SK-N-SH (cell line): Measurements from ENCODE around the gene KIF16B. TPM values are rescaled to one million over a fixed set of nuclear protein-coding genes. Genes with fewer than 3 reads are reported as not detected.

ENCODE experiments used
- CTCF ChIA-PET: fragments of 300-600, 350-600 bp; formaldehyde crosslinking; extraction: SDS; loops from one replicate; lab custom pipeline; 2021; lab: Yijun Ruan, JAX
- POLR2A ChIA-PET: fragments of 350-600 bp; sonication (Branson Sonifier 250); formaldehyde crosslinking; extraction: SDS; loops from one replicate; lab custom pipeline; 2020; ENCODE audit warnings: antibody characterized with exemption, inconsistent platforms; lab: Yijun Ruan, JAX
- DNase-seq: peaks from one replicate; pipeline ENCODE4 v3.0.0; 2012
- H2AFZ ChIP-seq: fragments of 200-600 bp; sonication (generic); 2 replicates; pipeline ENCODE4 v1.8.1; 2016; ENCODE audit warnings: antibody characterized with exemption, mild to moderate bottlenecking, low read depth
- H3F3A ChIP-seq: fragments of 200-600 bp; sonication (generic); replicated peaks from 2 replicates; pipeline ENCODE3; 2016; ENCODE audit warnings: antibody characterized with exemption, mild to moderate bottlenecking; ENCODE audit not compliant: insufficient read depth
- H3K27ac ChIP-seq, 2 experiments: fragments of 200-500 bp in 1 of 2; fragments of 200-600 bp in 1 of 2; sonication (Bioruptor generic) in 1 of 2; sonication (generic), shearing (Covaris generic) in 1 of 2; 2 replicates each; pipeline versions ENCODE4 v1.5.1 to v1.6.1; 2014 to 2016; ENCODE audit warnings: low read depth in 2 of 2, inconsistent platforms in 1 of 2, low read length in 1 of 2, mild to moderate bottlenecking in 1 of 2, mixed read lengths in 1 of 2
- H3K27me3 ChIP-seq: fragments of 200-600 bp; sonication (generic), shearing (Covaris generic); 2 replicates; pipeline ENCODE4 v1.6.1; 2016; ENCODE audit warnings: mixed run types; ENCODE audit not compliant: insufficient read depth
- H3K36me3 ChIP-seq, 2 experiments: fragments of 200-500 bp in 1 of 2; fragments of 200-600 bp in 1 of 2; sonication (Bioruptor generic) in 1 of 2; sonication (generic) in 1 of 2; replicated peaks in 1 of 2; 2 replicates each; pipeline versions ENCODE3 to v1.5.1; 2014 to 2016; ENCODE audit warnings: low read length in 1 of 2, mild to moderate bottlenecking in 1 of 2; ENCODE audit not compliant: insufficient read depth in 2 of 2, control insufficient read depth in 1 of 2
- H3K4me1 ChIP-seq, 2 experiments: fragments of 200-500 bp in 1 of 2; fragments of 200-600 bp in 1 of 2; sonication (Bioruptor generic) in 1 of 2; sonication (generic), shearing (Covaris generic) in 1 of 2; 2 replicates each; pipeline versions ENCODE4 v1.5.1 to v1.6.1; 2014 to 2016; ENCODE audit warnings: low read depth in 1 of 2, low read length in 1 of 2, mixed run types in 1 of 2; ENCODE audit not compliant: insufficient read depth in 2 of 2, control insufficient read depth in 1 of 2
- H3K4me2 ChIP-seq: fragments of 200-600 bp; sonication (generic), shearing (Covaris generic); 2 replicates; pipeline ENCODE4 v1.6.1; 2017; ENCODE audit warnings: mixed run types
- H3K4me3 ChIP-seq, 2 experiments: fragments of 200-500 bp in 1 of 2; fragments of 200-600 bp in 1 of 2; sonication (Bioruptor generic) in 1 of 2; sonication (generic), shearing (Covaris generic) in 1 of 2; 2 replicates each; pipeline versions ENCODE4 v1.5.1 to v1.8.1; 2014 to 2016; ENCODE audit warnings: low read depth in 2 of 2, inconsistent platforms in 1 of 2, low read length in 1 of 2, mild to moderate bottlenecking in 1 of 2, mixed read lengths in 1 of 2, moderate library complexity in 1 of 2
- H3K79me2 ChIP-seq: fragments of 200-600 bp; sonication (generic); 2 replicates; pipeline ENCODE4 v1.8.1; 2017; ENCODE audit warnings: mild to moderate bottlenecking; ENCODE audit not compliant: insufficient read depth
- H3K9ac ChIP-seq: fragments of 200-600 bp; sonication (generic); 2 replicates; pipeline ENCODE4 v1.6.1; 2017; ENCODE audit warnings: mixed run types
- H3K9me2 ChIP-seq: fragments of 200-600 bp; sonication (generic); 2 replicates; pipeline ENCODE4 v1.6.1; 2017; ENCODE audit warnings: mixed run types
- H3K9me3 ChIP-seq: fragments of 200-600 bp; sonication (generic); 2 replicates; pipeline ENCODE4 v1.6.1; 2017; ENCODE audit warnings: mixed run types, mild to moderate bottlenecking, moderate library complexity
- H4K20me1 ChIP-seq: fragments of 200-600 bp; sonication (generic); 2 replicates; pipeline ENCODE4 v1.6.1; 2017; ENCODE audit warnings: mild to moderate bottlenecking, mixed run types; ENCODE audit not compliant: insufficient read depth
- CHD2 ChIP-seq: fragments of 150-350 bp; IDR thresholded peaks from 2 replicates; pipeline ENCODE4 v1.6.1; 2018; ENCODE audit warnings: low read length; ENCODE audit not compliant: partially characterized antibody
- EP300 ChIP-seq, 2 experiments: IDR thresholded peaks; 2 replicates each; pipeline versions ENCODE4 v1.4.0 to v1.6.1; 2012; ENCODE audit warnings: borderline replicate concordance in 1 of 2, low read depth in 1 of 2, low read length in 1 of 2
- FOSL2 ChIP-seq: IDR thresholded peaks from 2 replicates; pipeline ENCODE4 v1.4.0; 2012; ENCODE audit warnings: low read depth, mild to moderate bottlenecking, moderate library complexity, borderline replicate concordance
- FOXJ3 ChIP-seq: sonication (generic); formaldehyde crosslinking; IDR thresholded peaks from 2 replicates; pipeline ENCODE4 v1.5.1; 2020; ENCODE audit warnings: mild to moderate bottlenecking, missing genetic modification reagents
- FOXM1 ChIP-seq: IDR thresholded peaks from 2 replicates; pipeline ENCODE4 v1.4.0; 2012; ENCODE audit warnings: low read depth, mild to moderate bottlenecking
- RCOR1 ChIP-seq: fragments of 150-350 bp; IDR thresholded peaks from 2 replicates; pipeline ENCODE4 v1.6.1; 2017; ENCODE audit warnings: antibody characterized with exemption, low read length
- RFX5 ChIP-seq: IDR thresholded peaks from 2 replicates; pipeline ENCODE4 v1.6.1; 2012; ENCODE audit warnings: mild to moderate bottlenecking, improper control_type of control experiment, low read length
- RXRA ChIP-seq: IDR thresholded peaks from 2 replicates; pipeline ENCODE4 v1.4.0; 2012; ENCODE audit warnings: low read depth, mild to moderate bottlenecking, borderline replicate concordance
- TEAD4 ChIP-seq: IDR thresholded peaks from 2 replicates; pipeline ENCODE4 v1.4.0; 2012; ENCODE audit warnings: mild to moderate bottlenecking, borderline replicate concordance; ENCODE audit not compliant: insufficient read depth
- WGBS: methylation state at CpG from one replicate; pipeline ENCODE4 v1.1.6; 2017; ENCODE audit warnings: low lambda C conversion rate; 5-methylcytosine and 5-hydroxymethylcytosine counted together
- polyA plus RNA-seq, 3 experiments: library from polyadenylated mRNA; depleted of rRNA; stranded (reverse); fragments of >200 nt; gene quantifications; 2 replicates each; pipeline ENCODE4 v1.2.3, GENCODE V29; 2012
- TF ChIP-seq, protein P1 (sequence below): IDR thresholded peaks from 2 replicates; pipeline ENCODE4 v1.4.0; 2012; ENCODE audit warnings: low read depth, borderline replicate concordance
- TF ChIP-seq, protein P2 (sequence below): fragments of 150-350 bp; IDR thresholded peaks from 2 replicates; pipeline ENCODE4 v1.6.1; 2016; ENCODE audit warnings: mild to moderate bottlenecking, low read depth, low read length
- TF ChIP-seq, protein P3 (sequence below): fragments of 150-350 bp; IDR thresholded peaks from 2 replicates; pipeline ENCODE4 v1.6.1; 2017; ENCODE audit warnings: antibody characterized with exemption, low read length, low read depth, borderline replicate concordance
- TF ChIP-seq, protein P4 (sequence below): IDR thresholded peaks from 2 replicates; pipeline ENCODE4; 2012
- TF ChIP-seq, protein P5 (sequence below): IDR thresholded peaks from 2 replicates; pipeline ENCODE4 v1.6.1; 2012; ENCODE audit warnings: mild to moderate bottlenecking, low read depth, low read length, moderate library complexity

Gene KIF16B
- polyA plus RNA-seq, 1 of the 3 experiments (the other 2 are of a cell fraction) = 3.3 TPM

DNA sequence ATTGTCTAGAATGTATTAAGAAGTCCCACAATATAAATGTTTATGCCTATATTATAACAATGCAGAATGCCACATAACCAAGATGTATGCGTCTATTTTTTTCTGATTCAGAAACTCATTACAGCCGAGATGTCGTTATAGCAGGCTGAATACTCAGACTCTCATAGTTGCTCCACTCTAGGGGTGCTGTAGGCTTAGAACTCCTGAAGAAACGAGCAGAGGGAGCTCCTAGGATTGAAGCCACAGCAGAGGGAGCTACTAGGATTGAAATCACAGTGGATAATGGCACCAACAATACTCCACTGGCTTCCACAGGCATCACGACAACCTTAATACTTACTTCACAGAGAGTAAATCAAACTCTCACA, 208.9 kb downstream of the KIF16B start:
- Histone ChIP-seq H2AFZ (no peak overlapping the region), H3K27me3 (no peaks in the 10 kb centered on the region), H3K4me2 (no peak overlapping the region), H3K9ac (no peak overlapping the region), H4K20me1 (no peaks in the 10 kb centered on the region), H3K79me2 (no peaks in the 10 kb centered on the region), H3K4me3 (no peak overlapping the region), H3K9me2 (no peaks in the 10 kb centered on the region), H3K27ac (peak overlapping the region in 1 of 2 experiments; percentile 73; a peak in 2 of 4 replicates), H3F3A (no peaks in the 10 kb centered on the region), H3K4me1 (peaks cover 0 to 11% of the 10 kb centered on the region in 2 experiments; a peak in 2 of 4 replicates), H3K9me3 (no peaks in the 10 kb centered on the region), H3K36me3 (peaks cover 0 to 4% of the 10 kb centered on the region in 2 experiments)
- 82% methylated on average over 5 of the region's 5 CpGs for WGBS
- TF ChIP-seq RCOR1 (no peak), RXRA (no peak), EP300 (IDR thresholded peaks at IDR 0.05; ENCODE audit: borderline replicate concordance in 1 of 2, low read depth in 1 of 2, low read length in 1 of 2) (no peak), FOXM1 (no peak)
- TF ChIP-seq, protein P1, sequence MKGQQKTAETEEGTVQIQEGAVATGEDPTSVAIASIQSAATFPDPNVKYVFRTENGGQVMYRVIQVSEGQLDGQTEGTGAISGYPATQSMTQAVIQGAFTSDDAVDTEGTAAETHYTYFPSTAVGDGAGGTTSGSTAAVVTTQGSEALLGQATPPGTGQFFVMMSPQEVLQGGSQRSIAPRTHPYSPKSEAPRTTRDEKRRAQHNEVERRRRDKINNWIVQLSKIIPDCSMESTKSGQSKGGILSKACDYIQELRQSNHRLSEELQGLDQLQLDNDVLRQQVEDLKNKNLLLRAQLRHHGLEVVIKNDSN = no peak
- TF ChIP-seq, protein P2, sequence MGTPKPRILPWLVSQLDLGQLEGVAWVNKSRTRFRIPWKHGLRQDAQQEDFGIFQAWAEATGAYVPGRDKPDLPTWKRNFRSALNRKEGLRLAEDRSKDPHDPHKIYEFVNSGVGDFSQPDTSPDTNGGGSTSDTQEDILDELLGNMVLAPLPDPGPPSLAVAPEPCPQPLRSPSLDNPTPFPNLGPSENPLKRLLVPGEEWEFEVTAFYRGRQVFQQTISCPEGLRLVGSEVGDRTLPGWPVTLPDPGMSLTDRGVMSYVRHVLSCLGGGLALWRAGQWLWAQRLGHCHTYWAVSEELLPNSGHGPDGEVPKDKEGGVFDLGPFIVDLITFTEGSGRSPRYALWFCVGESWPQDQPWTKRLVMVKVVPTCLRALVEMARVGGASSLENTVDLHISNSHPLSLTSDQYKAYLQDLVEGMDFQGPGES = no peak
- TF ChIP-seq, protein P3, sequence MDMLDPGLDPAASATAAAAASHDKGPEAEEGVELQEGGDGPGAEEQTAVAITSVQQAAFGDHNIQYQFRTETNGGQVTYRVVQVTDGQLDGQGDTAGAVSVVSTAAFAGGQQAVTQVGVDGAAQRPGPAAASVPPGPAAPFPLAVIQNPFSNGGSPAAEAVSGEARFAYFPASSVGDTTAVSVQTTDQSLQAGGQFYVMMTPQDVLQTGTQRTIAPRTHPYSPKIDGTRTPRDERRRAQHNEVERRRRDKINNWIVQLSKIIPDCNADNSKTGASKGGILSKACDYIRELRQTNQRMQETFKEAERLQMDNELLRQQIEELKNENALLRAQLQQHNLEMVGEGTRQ = no peak
- TF ChIP-seq, protein P4, sequence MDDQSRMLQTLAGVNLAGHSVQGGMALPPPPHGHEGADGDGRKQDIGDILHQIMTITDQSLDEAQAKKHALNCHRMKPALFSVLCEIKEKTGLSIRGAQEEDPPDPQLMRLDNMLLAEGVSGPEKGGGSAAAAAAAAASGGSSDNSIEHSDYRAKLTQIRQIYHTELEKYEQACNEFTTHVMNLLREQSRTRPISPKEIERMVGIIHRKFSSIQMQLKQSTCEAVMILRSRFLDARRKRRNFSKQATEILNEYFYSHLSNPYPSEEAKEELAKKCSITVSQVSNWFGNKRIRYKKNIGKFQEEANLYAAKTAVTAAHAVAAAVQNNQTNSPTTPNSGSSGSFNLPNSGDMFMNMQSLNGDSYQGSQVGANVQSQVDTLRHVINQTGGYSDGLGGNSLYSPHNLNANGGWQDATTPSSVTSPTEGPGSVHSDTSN = no peak
- CTCF ChIA-PET = interaction anchor here (1.0 to 1.1 kb wide), 2 partner anchors 16 to 30 kb away, joined by 3 read pairs; no protein-coding TSS in a partner anchor
- DNase-seq = no peak
- POLR2A ChIA-PET = no interaction called here

DNA sequence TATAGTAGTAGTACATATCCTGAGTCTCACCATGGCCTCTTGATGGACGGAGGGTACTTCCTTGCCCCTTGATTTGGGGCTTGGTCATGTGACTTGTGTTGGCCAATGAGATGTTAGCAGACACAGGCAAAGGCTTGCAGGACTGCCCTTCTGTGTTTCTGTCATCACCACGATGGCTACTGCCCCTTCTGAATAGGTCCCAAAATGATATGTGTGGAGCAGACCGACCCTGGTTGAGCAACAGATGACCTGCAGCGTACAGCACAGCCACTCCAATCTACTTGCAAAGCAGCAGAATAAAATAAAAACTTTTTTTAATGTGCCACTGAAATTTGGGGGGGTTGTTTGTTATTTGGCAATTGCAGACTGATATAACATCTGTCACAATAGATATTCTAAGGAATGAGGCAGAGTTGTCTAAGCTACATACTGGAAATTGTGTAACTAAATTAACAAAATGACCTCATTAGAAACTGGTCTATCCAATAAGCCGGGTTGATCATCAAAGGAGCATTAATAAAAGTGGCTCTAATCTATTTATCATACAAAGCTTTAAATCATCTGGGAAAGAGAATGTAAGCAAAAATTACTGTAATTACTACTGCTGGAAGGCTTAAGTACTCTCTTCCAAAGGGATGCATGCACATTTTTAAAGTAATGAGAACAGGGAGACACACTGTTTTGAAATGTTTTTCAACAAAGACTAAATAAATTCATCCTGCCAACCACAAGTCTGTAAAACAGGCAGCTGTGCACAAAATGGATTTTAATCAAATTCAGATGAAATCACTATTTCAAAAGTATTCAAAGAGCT, 209.5 kb downstream of the KIF16B start:
- Histone ChIP-seq H3K9me3 (no peaks in the 10 kb centered on the region), H4K20me1 (no peaks in the 10 kb centered on the region), H3K4me3 (no peak overlapping the region), H3F3A (no peaks in the 10 kb centered on the region), H3K27me3 (no peaks in the 10 kb centered on the region), H3K4me2 (no peak overlapping the region), H3K36me3 (peaks cover 0 to 2% of the 10 kb centered on the region in 2 experiments), H3K27ac (peak overlapping the region in 1 of 2 experiments; percentile 73; a peak in 2 of 4 replicates), H3K9me2 (no peaks in the 10 kb centered on the region), H3K9ac (no peak overlapping the region), H3K79me2 (no peaks in the 10 kb centered on the region), H2AFZ (no peak overlapping the region), H3K4me1 (peaks cover 0 to 11% of the 10 kb centered on the region in 2 experiments; a peak in 2 of 4 replicates)
- 69% methylated on average over 5 of the region's 5 CpGs for WGBS
- ChIA-PET POLR2A (no interaction called here), CTCF (interaction anchor here (1.0 to 1.1 kb wide), 2 partner anchors 16 to 31 kb away, joined by 3 read pairs; no protein-coding TSS in a partner anchor)
- DNase-seq = no peak
- TF ChIP-seq FOSL2 (no peak), CHD2 (no peak), FOXJ3 (CRISPR knock-in tag) (no peak), TEAD4 (no peak), RFX5 (no peak)
- TF ChIP-seq, protein P2 = no peak
- TF ChIP-seq, protein P5, sequence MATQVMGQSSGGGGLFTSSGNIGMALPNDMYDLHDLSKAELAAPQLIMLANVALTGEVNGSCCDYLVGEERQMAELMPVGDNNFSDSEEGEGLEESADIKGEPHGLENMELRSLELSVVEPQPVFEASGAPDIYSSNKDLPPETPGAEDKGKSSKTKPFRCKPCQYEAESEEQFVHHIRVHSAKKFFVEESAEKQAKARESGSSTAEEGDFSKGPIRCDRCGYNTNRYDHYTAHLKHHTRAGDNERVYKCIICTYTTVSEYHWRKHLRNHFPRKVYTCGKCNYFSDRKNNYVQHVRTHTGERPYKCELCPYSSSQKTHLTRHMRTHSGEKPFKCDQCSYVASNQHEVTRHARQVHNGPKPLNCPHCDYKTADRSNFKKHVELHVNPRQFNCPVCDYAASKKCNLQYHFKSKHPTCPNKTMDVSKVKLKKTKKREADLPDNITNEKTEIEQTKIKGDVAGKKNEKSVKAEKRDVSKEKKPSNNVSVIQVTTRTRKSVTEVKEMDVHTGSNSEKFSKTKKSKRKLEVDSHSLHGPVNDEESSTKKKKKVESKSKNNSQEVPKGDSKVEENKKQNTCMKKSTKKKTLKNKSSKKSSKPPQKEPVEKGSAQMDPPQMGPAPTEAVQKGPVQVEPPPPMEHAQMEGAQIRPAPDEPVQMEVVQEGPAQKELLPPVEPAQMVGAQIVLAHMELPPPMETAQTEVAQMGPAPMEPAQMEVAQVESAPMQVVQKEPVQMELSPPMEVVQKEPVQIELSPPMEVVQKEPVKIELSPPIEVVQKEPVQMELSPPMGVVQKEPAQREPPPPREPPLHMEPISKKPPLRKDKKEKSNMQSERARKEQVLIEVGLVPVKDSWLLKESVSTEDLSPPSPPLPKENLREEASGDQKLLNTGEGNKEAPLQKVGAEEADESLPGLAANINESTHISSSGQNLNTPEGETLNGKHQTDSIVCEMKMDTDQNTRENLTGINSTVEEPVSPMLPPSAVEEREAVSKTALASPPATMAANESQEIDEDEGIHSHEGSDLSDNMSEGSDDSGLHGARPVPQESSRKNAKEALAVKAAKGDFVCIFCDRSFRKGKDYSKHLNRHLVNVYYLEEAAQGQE = no peak
